Measurements from ENCODE around the gene PMVK.
A peak's percentile ranks its signal among the peaks of the same experiment; 100 is the strongest.

Gene PMVK

DNA sequence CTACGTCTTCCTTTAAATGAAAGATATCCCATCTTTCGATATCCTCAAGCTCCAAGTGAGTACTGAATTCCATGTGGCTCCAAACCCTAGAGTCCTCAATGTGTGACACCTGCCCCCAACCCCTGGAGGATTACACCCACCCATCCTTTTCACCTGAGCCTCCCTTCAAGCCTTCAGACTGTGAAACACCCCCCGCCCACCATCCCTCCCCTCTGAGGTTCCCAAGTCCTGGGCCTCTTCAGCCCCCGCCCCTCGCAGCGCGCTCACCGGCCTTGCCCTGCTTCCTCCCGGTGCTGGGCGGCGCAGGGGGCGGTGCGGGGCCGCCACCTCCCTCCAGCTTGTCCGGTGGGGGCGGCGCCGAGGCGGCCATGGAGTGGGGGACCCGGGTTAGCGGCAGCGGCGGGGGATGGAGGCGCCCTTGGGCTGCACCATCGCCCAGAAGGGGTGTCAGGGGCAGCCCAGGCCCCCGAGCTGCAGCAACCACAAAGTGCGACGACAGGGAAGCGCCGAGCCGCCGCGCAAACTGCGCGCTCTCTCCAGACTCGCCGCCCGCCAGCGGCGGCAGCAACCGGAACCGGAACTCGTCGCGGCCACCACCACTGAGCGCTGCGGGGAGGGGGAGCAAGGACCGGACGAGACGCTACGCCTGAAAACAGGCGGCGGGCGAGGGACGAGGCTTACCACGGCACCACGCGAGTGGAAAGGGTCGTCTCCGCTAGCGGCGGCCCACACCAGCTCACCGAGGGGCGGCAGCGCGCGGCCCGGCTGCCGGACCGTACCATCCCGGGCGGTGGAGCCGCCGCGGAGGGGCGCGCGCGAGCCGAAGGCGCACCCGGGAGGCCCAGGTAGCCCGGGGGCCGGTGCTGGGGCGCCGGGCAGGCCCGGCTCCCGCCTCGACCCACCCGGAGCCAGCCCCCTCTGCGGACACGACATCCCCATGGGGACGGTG, 25.0 kb upstream of the PMVK start, which contains the start of gene PYGO2:
PYGO2 (minus strand) TSS at position 576 of the 949 bp plus-strand sequence; CDS start at position 370, 206 bp downstream.
- in situ Hi-C loops (cut with HindIII; ENCODE audit: low sequenced_read_pairs) = no loop called here

DNA sequence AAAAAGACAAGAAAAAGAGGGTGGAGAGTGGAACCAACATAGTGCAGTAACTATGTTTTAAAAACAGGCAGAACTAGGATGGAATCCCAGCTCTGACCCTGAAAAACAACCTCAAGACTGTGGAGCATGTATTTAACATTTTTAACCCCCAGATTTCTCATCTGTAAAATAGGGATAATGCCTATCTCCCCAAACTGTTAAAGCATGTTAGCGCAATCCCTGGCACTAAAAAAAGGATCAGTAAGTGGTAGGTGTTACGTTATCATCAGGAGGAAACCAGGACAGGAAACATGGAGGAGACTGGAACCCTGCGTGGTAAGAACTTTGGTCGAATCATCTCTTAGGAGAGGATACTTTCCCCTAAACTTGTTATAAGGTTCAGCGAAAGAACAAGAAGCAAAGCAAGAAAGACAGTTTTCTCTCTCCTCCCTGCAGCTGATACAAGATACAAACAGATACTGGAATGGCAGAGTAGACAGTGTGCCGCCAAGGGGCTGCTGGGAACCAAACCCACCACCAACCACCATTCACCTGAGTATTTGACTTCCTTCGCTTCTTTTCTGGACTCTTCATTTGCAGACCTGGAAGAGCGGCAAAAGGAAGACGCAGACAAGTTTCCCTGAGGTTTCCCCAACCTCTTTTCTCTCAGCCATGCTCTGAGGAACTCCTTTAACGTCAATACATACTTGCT, 24.1 kb upstream of the PMVK start:
- DNase-seq (ENCODE audit: low read depth) = no peak
- H3K4me3 ChIP-seq (ENCODE audit: low read depth, low read length) = peak overlapping the region; percentile 72
- no peak for TF ChIP-seq CTCF (IDR thresholded peaks at IDR 0.05; ENCODE audit: low read depth, low read length, missing control alignments)
- in situ Hi-C loops (cut with HindIII; ENCODE audit: low sequenced_read_pairs) = no loop called here

More for the DNA sequence above, 25.0 kb upstream of the PMVK start, which contains the start of gene PYGO2:
- peak; percentile 23 for TF ChIP-seq CTCF (IDR thresholded peaks at IDR 0.05; ENCODE audit: low read depth, low read length, missing control alignments)
- peak within 1 kb of the TSS; percentile 72 for H3K4me3 ChIP-seq (ENCODE audit: low read depth, low read length)
- DNase-seq (ENCODE audit: low read depth) = no peak

DNA sequence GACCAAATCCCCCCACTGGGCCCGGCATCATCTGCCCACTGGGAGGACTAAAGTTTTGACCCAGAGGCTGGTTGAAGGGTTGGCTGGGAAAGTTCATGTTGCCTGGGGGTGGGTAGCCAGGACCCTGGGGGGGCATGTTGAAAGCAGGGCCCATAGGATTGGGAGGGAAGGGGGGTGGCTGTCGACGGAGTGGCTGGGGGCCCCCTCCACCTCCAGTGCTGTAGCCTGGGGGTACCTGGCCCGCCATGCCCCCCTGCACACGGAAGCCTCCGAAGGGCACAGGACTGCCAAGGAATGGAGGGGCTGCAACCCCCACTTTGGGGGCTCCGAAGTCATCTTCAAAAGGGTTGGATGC, 22.9 kb upstream of the PMVK start:
- in situ Hi-C loops (cut with HindIII; ENCODE audit: low sequenced_read_pairs) = loop anchor here (5.0 kb wide), 1 partner anchor 53 kb away; no protein-coding TSS in a partner anchor
- H3K4me3 ChIP-seq (ENCODE audit: low read depth, low read length) = no peak overlapping the region
- no peak for DNase-seq (ENCODE audit: low read depth)
- no peak for TF ChIP-seq CTCF (IDR thresholded peaks at IDR 0.05; ENCODE audit: low read depth, low read length, missing control alignments)

DNA sequence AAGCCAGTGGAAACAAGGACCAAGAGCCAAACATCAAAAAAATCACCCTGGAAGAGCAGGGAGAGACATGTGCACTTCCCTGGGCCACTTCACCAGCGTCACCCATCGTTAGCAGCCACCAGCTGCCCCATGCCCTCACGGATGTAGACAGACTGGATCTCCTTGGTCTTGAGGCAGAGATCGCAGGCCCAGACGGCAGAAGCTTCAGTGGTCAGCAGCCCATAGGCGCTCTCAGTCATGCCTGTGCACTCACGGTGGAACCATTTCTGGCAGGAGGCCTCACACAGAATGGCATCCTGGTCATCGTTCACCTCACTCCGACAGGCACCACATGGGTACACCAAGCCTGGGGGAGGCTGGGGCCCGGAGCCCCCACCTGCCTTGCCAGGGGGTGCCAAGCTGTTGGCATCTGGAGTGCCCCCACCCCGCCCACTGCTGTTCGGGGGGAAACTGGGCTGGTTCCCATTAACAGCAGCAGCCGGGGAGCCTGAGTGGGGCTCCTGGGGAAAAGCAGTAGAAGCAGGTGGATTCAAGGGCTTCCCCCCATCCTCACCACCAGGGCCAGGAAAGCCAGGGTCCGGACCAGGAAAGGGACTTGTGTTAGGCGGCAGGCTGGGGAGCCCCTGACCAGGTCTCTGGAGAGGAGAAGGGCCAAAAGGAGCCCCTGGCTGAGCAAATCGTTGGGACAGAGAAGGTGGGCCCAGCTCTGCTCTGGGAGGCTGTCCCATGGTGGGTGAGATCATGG, 22.3 kb upstream of the PMVK start:
- DNase-seq (ENCODE audit: low read depth) = no peak
- H3K4me3 ChIP-seq (ENCODE audit: low read depth, low read length) = no peak overlapping the region
- in situ Hi-C loops (cut with HindIII; ENCODE audit: low sequenced_read_pairs) = loop anchor here (5.0 kb wide), 1 partner anchor 53 kb away; no protein-coding TSS in a partner anchor
- no peak for TF ChIP-seq CTCF (IDR thresholded peaks at IDR 0.05; ENCODE audit: low read depth, low read length, missing control alignments)

- DNase-seq (ENCODE audit: low read depth) = no peak
- no peak overlapping the region for H3K4me3 ChIP-seq (ENCODE audit: low read depth, low read length)
- in situ Hi-C loops (cut with HindIII; ENCODE audit: low sequenced_read_pairs) = loop anchor here (5.0 kb wide), 1 partner anchor 54 kb away; no protein-coding TSS in a partner anchor
- no peak for TF ChIP-seq CTCF (IDR thresholded peaks at IDR 0.05; ENCODE audit: low read depth, low read length, missing control alignments)
Observed at GRCh38 chr1:154958036-154958435, 21.5 kb upstream of the PMVK start.
